Measurements from ENCODE around the gene PCBP2.
"Not testable (repeated sequence)": the region's sequence is repeated elsewhere in the genome, so short reads cannot be mapped to it uniquely, and the experiment has no call there.

The PCBP2 gene

DNA sequence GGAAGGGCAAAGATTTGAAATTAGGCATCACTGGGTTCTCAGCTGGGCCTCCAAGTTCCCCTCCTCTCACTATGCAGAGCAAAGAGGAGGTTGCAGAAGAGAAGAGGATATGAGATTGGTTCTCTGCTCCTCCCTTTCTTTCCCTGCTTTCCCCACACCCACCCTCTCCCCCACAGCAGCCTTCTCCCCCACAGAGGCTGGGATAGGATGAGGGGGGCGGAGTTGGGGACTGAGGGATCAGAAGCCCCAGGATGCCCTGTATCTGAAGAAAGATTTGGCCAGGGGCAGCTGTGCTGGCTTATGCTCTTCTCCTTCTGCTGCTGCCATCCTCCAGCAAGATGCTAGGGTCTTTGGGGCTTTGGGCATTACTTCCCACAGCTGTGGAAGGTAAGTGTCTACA lies 28.3 kb upstream of the PCBP2 start, which contains the start of gene AMHR2:
TSS of gene AMHR2 (plus strand) at position 259 of the 400 bp plus-strand sequence. CDS start at position 339, 80 bp downstream.
- H3K9me3 ChIP-seq (ENCODE audit: low read length): no peaks in the 10 kb centered on the region
- H3K4me3 ChIP-seq (ENCODE audit: low read depth in 1 of 2, low read length in 2 of 2): no peak within 1 kb of the TSS
- no peaks in the 10 kb centered on the region for H3K27me3 ChIP-seq (ENCODE audit: control insufficient read depth in 1 of 2, insufficient read depth in 2 of 2, low read length in 2 of 2)
- no peak within 1 kb of the TSS for H3K27ac ChIP-seq (ENCODE audit: low read depth, low read length)
- H3K36me3 ChIP-seq (ENCODE audit: insufficient read depth, low read length): no peaks in the 10 kb centered on the region
- no peak within 1 kb of the TSS for H3K9ac ChIP-seq (ENCODE audit: low read length)
- H3K4me1 ChIP-seq (ENCODE audit: insufficient read depth, low read length): no peaks in the 10 kb centered on the region

DNA sequence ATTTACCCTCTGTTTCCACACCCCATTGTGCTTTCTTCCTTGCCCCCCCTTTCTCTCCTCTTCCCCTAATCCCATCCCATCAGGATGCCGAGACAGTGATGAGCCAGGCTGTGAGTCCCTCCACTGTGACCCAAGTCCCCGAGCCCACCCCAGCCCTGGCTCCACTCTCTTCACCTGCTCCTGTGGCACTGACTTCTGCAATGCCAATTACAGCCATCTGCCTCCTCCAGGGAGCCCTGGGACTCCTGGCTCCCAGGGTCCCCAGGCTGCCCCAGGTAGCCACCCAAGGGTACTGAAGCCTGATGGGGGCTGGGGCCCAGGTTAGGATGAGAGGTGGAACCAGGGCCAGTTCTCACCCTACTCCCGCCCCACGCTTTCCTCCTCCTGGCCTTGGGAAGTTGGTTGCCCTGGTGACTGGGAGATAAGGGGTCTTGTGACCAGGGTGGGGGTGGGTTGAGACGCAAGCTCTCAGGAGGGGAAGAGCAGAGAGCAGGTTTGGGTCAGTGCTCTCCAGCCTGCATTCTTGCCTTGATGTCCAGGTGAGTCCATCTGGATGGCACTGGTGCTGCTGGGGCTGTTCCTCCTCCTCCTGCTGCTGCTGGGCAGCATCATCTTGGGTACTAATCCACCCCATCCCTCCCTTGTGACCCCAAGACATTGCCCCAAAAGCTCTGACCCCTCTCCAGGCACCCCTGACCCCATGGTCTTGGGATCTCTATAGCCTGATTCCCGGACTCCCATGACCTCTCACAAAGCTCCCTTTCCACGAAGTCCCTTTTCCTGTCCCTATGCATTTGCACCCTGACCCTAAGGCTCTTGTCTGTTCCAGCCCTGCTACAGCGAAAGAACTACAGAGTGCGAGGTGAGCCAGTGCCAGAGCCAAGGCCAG lies 27.0 kb upstream of the PCBP2 start:
- Histone ChIP-seq H3K36me3 (ENCODE audit: insufficient read depth, low read length) (no peaks in the 10 kb centered on the region), H3K9ac (ENCODE audit: low read length) (no peak overlapping the region), H3K9me3 (ENCODE audit: low read length) (no peaks in the 10 kb centered on the region), H3K4me3 (ENCODE audit: low read depth in 1 of 2, low read length in 2 of 2) (no peak overlapping the region), H3K4me1 (ENCODE audit: insufficient read depth, low read length) (no peaks in the 10 kb centered on the region), H3K27ac (ENCODE audit: low read depth, low read length) (no peak overlapping the region), H3K27me3 (ENCODE audit: control insufficient read depth in 1 of 2, insufficient read depth in 2 of 2, low read length in 2 of 2) (no peaks in the 10 kb centered on the region)

GRCh38 chr12:53425515-53426150 lies 26.3 kb upstream of the PCBP2 start:
- Histone ChIP-seq H3K27ac (ENCODE audit: low read depth, low read length) (no peak overlapping the region), H3K4me1 (ENCODE audit: insufficient read depth, low read length) (no peaks in the 10 kb centered on the region), H3K9me3 (ENCODE audit: low read length) (no peaks in the 10 kb centered on the region), H3K36me3 (ENCODE audit: insufficient read depth, low read length) (no peaks in the 10 kb centered on the region), H3K4me3 (ENCODE audit: low read depth in 1 of 2, low read length in 2 of 2) (no peak overlapping the region), H3K9ac (ENCODE audit: low read length) (no peak overlapping the region), H3K27me3 (ENCODE audit: control insufficient read depth in 1 of 2, insufficient read depth in 2 of 2, low read length in 2 of 2) (no peaks in the 10 kb centered on the region)

- Histone ChIP-seq H3K27ac (ENCODE audit: low read depth, low read length) (no peak overlapping the region), H3K4me3 (ENCODE audit: low read depth in 1 of 2, low read length in 2 of 2) (no peak overlapping the region), H3K27me3 (ENCODE audit: control insufficient read depth in 1 of 2, insufficient read depth in 2 of 2, low read length in 2 of 2) (no peaks in the 10 kb centered on the region), H3K9ac (ENCODE audit: low read length) (peak overlapping the region; percentile 40), H3K4me1 (ENCODE audit: insufficient read depth, low read length) (no peaks in the 10 kb centered on the region), H3K36me3 (ENCODE audit: insufficient read depth, low read length) (no peaks in the 10 kb centered on the region), H3K9me3 (ENCODE audit: low read length) (no peaks in the 10 kb centered on the region)
Measured at GRCh38 chr12:53427905-53428594, 23.9 kb upstream of the PCBP2 start.

GRCh38 chr12:53428741-53429140 lies 23.2 kb upstream of the PCBP2 start:
- H3K27me3 ChIP-seq (ENCODE audit: control insufficient read depth in 1 of 2, insufficient read depth in 2 of 2, low read length in 2 of 2): no peaks in the 10 kb centered on the region
- H3K36me3 ChIP-seq (ENCODE audit: insufficient read depth, low read length): no peaks in the 10 kb centered on the region
- H3K4me3 ChIP-seq (ENCODE audit: low read depth in 1 of 2, low read length in 2 of 2): no peak overlapping the region
- no peaks in the 10 kb centered on the region for H3K4me1 ChIP-seq (ENCODE audit: insufficient read depth, low read length)
- H3K27ac ChIP-seq (ENCODE audit: low read depth, low read length): no peak overlapping the region
- no peaks in the 10 kb centered on the region for H3K9me3 ChIP-seq (ENCODE audit: low read length)
- peak overlapping the region; percentile 40 for H3K9ac ChIP-seq (ENCODE audit: low read length)

GRCh38 chr12:53430116-53430515 lies 21.8 kb upstream of the PCBP2 start:
- Histone ChIP-seq H3K4me1 (ENCODE audit: insufficient read depth, low read length) (no peaks in the 10 kb centered on the region), H3K27ac (ENCODE audit: low read depth, low read length) (no peak overlapping the region), H3K9ac (ENCODE audit: low read length) (no peak overlapping the region), H3K27me3 (ENCODE audit: control insufficient read depth in 1 of 2, insufficient read depth in 2 of 2, low read length in 2 of 2) (no peaks in the 10 kb centered on the region), H3K36me3 (ENCODE audit: insufficient read depth, low read length) (no peaks in the 10 kb centered on the region), H3K9me3 (ENCODE audit: low read length) (no peaks in the 10 kb centered on the region), H3K4me3 (ENCODE audit: low read depth in 1 of 2, low read length in 2 of 2) (no peak overlapping the region)

GRCh38 chr12:53431187-53431586 lies 20.7 kb upstream of the PCBP2 start:
- Histone ChIP-seq H3K27ac (ENCODE audit: low read depth, low read length) (no peak overlapping the region), H3K36me3 (ENCODE audit: insufficient read depth, low read length) (no peaks in the 10 kb centered on the region), H3K9me3 (ENCODE audit: low read length) (no peaks in the 10 kb centered on the region)

DNA sequence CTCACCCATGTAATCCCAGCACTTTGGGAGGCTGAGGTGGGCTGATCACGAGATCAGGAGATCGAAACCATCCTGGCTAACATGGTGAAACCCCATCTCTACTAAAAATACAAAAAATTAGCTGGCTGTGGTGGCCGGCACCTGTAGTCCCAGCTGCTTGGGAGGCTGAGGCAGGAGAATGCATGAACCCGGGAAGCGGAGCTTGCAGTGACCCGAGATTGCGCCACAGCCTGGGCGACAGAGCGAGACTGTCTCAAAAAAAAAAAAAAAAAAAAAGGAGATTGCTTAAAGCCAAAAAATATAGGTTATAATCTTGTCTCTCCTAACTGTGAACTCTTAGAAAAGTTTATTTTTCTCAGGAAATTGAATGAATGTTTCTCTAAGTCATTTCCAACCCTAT lies 16.6 kb upstream of the PCBP2 start:
- H3K27ac ChIP-seq (ENCODE audit: low read depth, low read length); H3K4me1 ChIP-seq (ENCODE audit: insufficient read depth, low read length); H3K36me3 ChIP-seq (ENCODE audit: insufficient read depth, low read length); H3K4me3 ChIP-seq (ENCODE audit: low read depth in 1 of 2, low read length in 2 of 2); H3K9me3 ChIP-seq (ENCODE audit: low read length); H3K27me3 ChIP-seq (ENCODE audit: control insufficient read depth in 1 of 2, insufficient read depth in 2 of 2, low read length in 2 of 2); H3K9ac ChIP-seq (ENCODE audit: low read length): not testable (repeated sequence)

More at GRCh38 chr12:53431187-53431586, 20.7 kb upstream of the PCBP2 start:
- H3K4me1 ChIP-seq (ENCODE audit: insufficient read depth, low read length): no peaks in the 10 kb centered on the region
- no peaks in the 10 kb centered on the region for H3K27me3 ChIP-seq (ENCODE audit: control insufficient read depth in 1 of 2, insufficient read depth in 2 of 2, low read length in 2 of 2)
- H3K9ac ChIP-seq (ENCODE audit: low read length): no peak overlapping the region
- no peak overlapping the region for H3K4me3 ChIP-seq (ENCODE audit: low read depth in 1 of 2, low read length in 2 of 2)

- H3K4me3 ChIP-seq (ENCODE audit: low read depth in 1 of 2, low read length in 2 of 2); H3K36me3 ChIP-seq (ENCODE audit: insufficient read depth, low read length); H3K9me3 ChIP-seq (ENCODE audit: low read length); H3K9ac ChIP-seq (ENCODE audit: low read length); H3K27me3 ChIP-seq (ENCODE audit: control insufficient read depth in 1 of 2, insufficient read depth in 2 of 2, low read length in 2 of 2); H3K27ac ChIP-seq (ENCODE audit: low read depth, low read length): not testable (repeated sequence)
- peaks cover 16% of the 10 kb centered on the region for H3K4me1 ChIP-seq (ENCODE audit: insufficient read depth, low read length)
Measured at GRCh38 chr12:53439582-53439981, 12.3 kb upstream of the PCBP2 start.

DNA sequence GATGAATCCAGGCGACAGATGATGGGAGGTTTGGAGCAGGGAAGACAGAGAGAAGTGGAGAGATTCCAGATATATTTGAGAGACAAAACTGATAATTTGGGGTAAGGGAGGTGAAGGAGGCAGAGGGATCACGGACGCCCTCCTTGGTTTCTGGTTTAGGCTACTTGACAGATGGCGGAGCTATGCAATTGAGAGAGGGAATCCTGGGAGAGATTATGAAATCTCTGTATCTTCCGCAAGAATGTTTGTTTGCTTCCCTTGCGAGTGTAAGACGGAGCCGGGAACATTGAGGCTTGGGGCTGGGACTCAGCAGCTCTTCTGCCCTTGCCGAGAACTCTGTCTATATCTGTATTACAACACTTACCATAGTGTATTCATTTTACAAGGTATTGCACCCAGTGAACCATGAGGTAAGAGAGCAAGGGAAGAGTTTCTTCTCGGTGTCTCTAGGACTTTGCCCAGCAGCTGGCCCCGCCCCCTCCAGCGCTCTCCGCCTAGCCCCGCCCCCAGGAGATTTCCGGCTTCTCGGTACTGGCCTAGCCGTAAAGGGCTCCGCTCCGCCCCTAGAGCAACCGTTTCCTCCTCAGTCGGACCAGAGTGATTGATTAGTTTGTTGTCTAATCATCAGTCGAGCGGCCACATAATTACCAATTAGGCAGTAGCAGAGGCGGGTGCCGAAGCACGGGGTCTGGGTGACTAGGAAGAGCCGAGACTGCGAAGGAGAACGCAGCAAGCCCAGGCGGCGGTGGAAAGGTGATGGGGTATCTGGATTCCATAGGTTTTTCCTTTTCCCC lies 10.7 kb upstream of the PCBP2 start, which contains the start of gene PRR13:
TSS of gene PRR13 (plus strand) at position 695 of the 794 bp plus-strand sequence. CDS start 981 bp downstream, outside the sequence.
- H3K4me3 ChIP-seq (ENCODE audit: low read depth in 1 of 2, low read length in 2 of 2): peak within 1 kb of the TSS; percentile 96 to 97
- peaks cover 12% of the 10 kb centered on the region for H3K36me3 ChIP-seq (ENCODE audit: insufficient read depth, low read length)
- H3K27me3 ChIP-seq (ENCODE audit: control insufficient read depth in 1 of 2, insufficient read depth in 2 of 2, low read length in 2 of 2): no peaks in the 10 kb centered on the region
- peak within 1 kb of the TSS; percentile 97 for H3K27ac ChIP-seq (ENCODE audit: low read depth, low read length)
- H3K4me1 ChIP-seq (ENCODE audit: insufficient read depth, low read length): peaks cover 16% of the 10 kb centered on the region
- no peaks in the 10 kb centered on the region for H3K9me3 ChIP-seq (ENCODE audit: low read length)
- H3K9ac ChIP-seq (ENCODE audit: low read length): peak within 1 kb of the TSS; percentile 95

GRCh38 chr12:53443955-53444354 lies 7.9 kb upstream of the PCBP2 start:
- Histone ChIP-seq H3K4me1 (ENCODE audit: insufficient read depth, low read length) (peaks cover 16% of the 10 kb centered on the region), H3K27ac (ENCODE audit: low read depth, low read length) (no peak overlapping the region), H3K9ac (ENCODE audit: low read length) (no peak overlapping the region), H3K36me3 (ENCODE audit: insufficient read depth, low read length) (peaks cover 12% of the 10 kb centered on the region), H3K9me3 (ENCODE audit: low read length) (no peaks in the 10 kb centered on the region), H3K4me3 (ENCODE audit: low read depth in 1 of 2, low read length in 2 of 2) (no peak overlapping the region), H3K27me3 (ENCODE audit: control insufficient read depth in 1 of 2, insufficient read depth in 2 of 2, low read length in 2 of 2) (no peaks in the 10 kb centered on the region)

Data from muscle layer of colon (tissue), 2 donors.